WTC11 (cell line): ENCODE measurements around the gene LRRC28.

Experiments
- AR ChIP-seq: fragments of 250-450 bp; sonication (Bioruptor Pico); IDR thresholded peaks from 2 replicates; pipeline ENCODE4 v1.9.0; 2021; ENCODE audit warnings: mild to moderate bottlenecking
- ATF6 ChIP-seq: sonication (generic); formaldehyde crosslinking; IDR thresholded peaks from 2 replicates; pipeline ENCODE4 v1.8.1; 2023; ENCODE audit warnings: mild to moderate bottlenecking, missing genetic modification reagents
- CTCF ChIP-seq: fragments of 200-600 bp; IDR thresholded peaks from 2 replicates; pipeline ENCODE4 v1.8.0; 2022; ENCODE audit warnings: antibody characterized with exemption
- NR3C1 ChIP-seq: sonication (generic); formaldehyde crosslinking; conservative IDR thresholded peaks from 2 replicates; pipeline ENCODE4 v1.8.1; 2023; ENCODE audit warnings: low read depth, mild to moderate bottlenecking, missing genetic modification reagents
- ZNF416 ChIP-seq: fragments of 250-450 bp; sonication (Bioruptor Pico); IDR thresholded peaks from 2 replicates; pipeline ENCODE4 v1.9.0; 2021; ENCODE audit warnings: mild to moderate bottlenecking, inconsistent platforms
- ZNF512 ChIP-seq: sonication (generic); formaldehyde crosslinking; IDR thresholded peaks from 2 replicates; pipeline ENCODE4 v1.8.1; 2022; ENCODE audit warnings: missing genetic modification reagents, borderline replicate concordance
- TF ChIP-seq, protein P1 (sequence below): sonication (generic); formaldehyde crosslinking; IDR thresholded peaks from 2 replicates; pipeline ENCODE4 v1.8.1; 2022; ENCODE audit warnings: mild to moderate bottlenecking, missing genetic modification reagents, moderate library complexity, borderline replicate concordance
- TF ChIP-seq, protein P2 (sequence below): fragments of 250-450 bp; sonication (Bioruptor Pico); IDR thresholded peaks from 2 replicates; pipeline ENCODE4 v2.1.2; 2022; ENCODE audit warnings: mild to moderate bottlenecking, moderate library complexity

- TF ChIP-seq NR3C1 (CRISPR knock-in tag) (no peak), ATF6 (CRISPR knock-in tag) (no peak), CTCF (no peak), ZNF416 (CRISPR knock-in tag) (no peak), ZNF512 (CRISPR knock-in tag) (no peak), AR (CRISPR knock-in tag) (no peak)
- TF ChIP-seq, protein P1, sequence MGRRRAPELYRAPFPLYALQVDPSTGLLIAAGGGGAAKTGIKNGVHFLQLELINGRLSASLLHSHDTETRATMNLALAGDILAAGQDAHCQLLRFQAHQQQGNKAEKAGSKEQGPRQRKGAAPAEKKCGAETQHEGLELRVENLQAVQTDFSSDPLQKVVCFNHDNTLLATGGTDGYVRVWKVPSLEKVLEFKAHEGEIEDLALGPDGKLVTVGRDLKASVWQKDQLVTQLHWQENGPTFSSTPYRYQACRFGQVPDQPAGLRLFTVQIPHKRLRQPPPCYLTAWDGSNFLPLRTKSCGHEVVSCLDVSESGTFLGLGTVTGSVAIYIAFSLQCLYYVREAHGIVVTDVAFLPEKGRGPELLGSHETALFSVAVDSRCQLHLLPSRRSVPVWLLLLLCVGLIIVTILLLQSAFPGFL: no peak
- TF ChIP-seq, protein P2, sequence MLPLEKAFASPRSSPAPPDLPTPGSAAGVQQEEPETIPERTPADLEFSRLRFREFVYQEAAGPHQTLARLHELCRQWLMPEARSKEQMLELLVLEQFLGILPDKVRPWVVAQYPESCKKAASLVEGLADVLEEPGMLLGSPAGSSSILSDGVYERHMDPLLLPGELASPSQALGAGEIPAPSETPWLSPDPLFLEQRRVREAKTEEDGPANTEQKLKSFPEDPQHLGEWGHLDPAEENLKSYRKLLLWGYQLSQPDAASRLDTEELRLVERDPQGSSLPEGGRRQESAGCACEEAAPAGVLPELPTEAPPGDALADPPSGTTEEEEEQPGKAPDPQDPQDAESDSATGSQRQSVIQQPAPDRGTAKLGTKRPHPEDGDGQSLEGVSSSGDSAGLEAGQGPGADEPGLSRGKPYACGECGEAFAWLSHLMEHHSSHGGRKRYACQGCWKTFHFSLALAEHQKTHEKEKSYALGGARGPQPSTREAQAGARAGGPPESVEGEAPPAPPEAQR (CRISPR knock-in tag): no peak
Measured at GRCh38 chr15:99267957-99268356, 16.7 kb downstream of the LRRC28 start.
